GM19099 (cell line): Measurements from ENCODE around the gene TTLL5.

Experiments
- POLR2A ChIP-seq: IDR thresholded peaks from 3 replicates; pipeline ENCODE4 v1.6.1; 2011; ENCODE audit warnings: low read depth; ENCODE audit not compliant: insufficient read length; ENCODE audit errors: extremely low read depth

TTLL5 gene

GRCh38 chr14:75667099-75667765 lies 6.2 kb downstream of the TTLL5 start:
- no peak for TF ChIP-seq POLR2A

- TF ChIP-seq POLR2A, result no peak
Measured at GRCh38 chr14:75672605-75673192, 11.7 kb downstream of the TTLL5 start.

- TF ChIP-seq POLR2A, result no peak
Measured at GRCh38 chr14:75673345-75674035, 12.4 kb downstream of the TTLL5 start.

GRCh38 chr14:75675265-75675960 lies 14.4 kb downstream of the TTLL5 start:
- TF ChIP-seq POLR2A, result no peak

- no peak for TF ChIP-seq POLR2A
Measured at GRCh38 chr14:75685910-75686309, 24.9 kb downstream of the TTLL5 start.

GRCh38 chr14:75689012-75689411 lies 28.0 kb downstream of the TTLL5 start:
- no peak for TF ChIP-seq POLR2A

GRCh38 chr14:75690010-75690409 lies 29.0 kb downstream of the TTLL5 start:
- TF ChIP-seq POLR2A, result no peak

- TF ChIP-seq POLR2A, result no peak
Measured at GRCh38 chr14:75697386-75697785, 36.3 kb downstream of the TTLL5 start.

GRCh38 chr14:75697918-75698317 lies 36.9 kb downstream of the TTLL5 start:
- no peak for TF ChIP-seq POLR2A

- TF ChIP-seq POLR2A, result no peak
Measured at GRCh38 chr14:75699331-75699730, 38.3 kb downstream of the TTLL5 start.

GRCh38 chr14:75700295-75700694 lies 39.2 kb downstream of the TTLL5 start:
- no peak for TF ChIP-seq POLR2A

- no peak for TF ChIP-seq POLR2A
Measured at GRCh38 chr14:75702122-75702521, 41.1 kb downstream of the TTLL5 start.

- no peak for TF ChIP-seq POLR2A
Measured at GRCh38 chr14:75702616-75703261, 41.7 kb downstream of the TTLL5 start.

GRCh38 chr14:75703467-75703866 lies 42.4 kb downstream of the TTLL5 start:
- TF ChIP-seq POLR2A, result no peak

GRCh38 chr14:75705014-75705413 lies 44.0 kb downstream of the TTLL5 start:
- TF ChIP-seq POLR2A, result no peak

GRCh38 chr14:75709207-75709812 lies 48.3 kb downstream of the TTLL5 start:
- TF ChIP-seq POLR2A, result no peak
